HG03039 (cell line): ENCODE data around the gene FBXO31.

Source experiments
- ATAC-seq: cut with Tn5 transposase; IDR thresholded peaks from one replicate; pipeline ENCODE4 v1.9.1; 2021; ENCODE audit warnings: mild to moderate bottlenecking, moderate library complexity; ENCODE audit not compliant: unreplicated experiment

Gene FBXO31

GRCh38 chr16:87330646-87331045 lies 52.9 kb downstream of the FBXO31 start:
- no peak for ATAC-seq

GRCh38 chr16:87330257-87330624 lies 53.3 kb downstream of the FBXO31 start:
- no peak for ATAC-seq

- no peak for ATAC-seq
Observed at GRCh38 chr16:87329436-87330256, 53.9 kb downstream of the FBXO31 start.

- no peak for ATAC-seq
Observed at GRCh38 chr16:87328846-87329245, 54.7 kb downstream of the FBXO31 start.

GRCh38 chr16:87327798-87328495 lies 55.6 kb downstream of the FBXO31 start:
- ATAC-seq = no peak

GRCh38 chr16:87326151-87326571 lies 57.4 kb downstream of the FBXO31 start:
- ATAC-seq = no peak

GRCh38 chr16:87325423-87325858 lies 58.1 kb downstream of the FBXO31 start:
- no peak for ATAC-seq

- no peak for ATAC-seq
Observed at GRCh38 chr16:87324411-87325275, 58.9 kb downstream of the FBXO31 start.

- ATAC-seq = no peak
Observed at GRCh38 chr16:87323727-87324410, 59.7 kb downstream of the FBXO31 start.

- no peak for ATAC-seq
Observed at GRCh38 chr16:87322833-87323726, 60.5 kb downstream of the FBXO31 start.

- ATAC-seq = no peak
Observed at GRCh38 chr16:87322360-87322759, 61.2 kb downstream of the FBXO31 start.

GRCh38 chr16:87321336-87322107 lies 62.1 kb downstream of the FBXO31 start:
- ATAC-seq = no peak

GRCh38 chr16:87320510-87321227 lies 62.9 kb downstream of the FBXO31 start:
- no peak for ATAC-seq

GRCh38 chr16:87319997-87320491 lies 63.5 kb downstream of the FBXO31 start:
- ATAC-seq = no peak

- ATAC-seq = no peak
Observed at GRCh38 chr16:87319011-87319410, 64.6 kb downstream of the FBXO31 start.

GRCh38 chr16:87317750-87318644 lies 65.6 kb downstream of the FBXO31 start:
- ATAC-seq = no peak
